GM23338 (cell line): ENCODE results near the gene SEC61G. TPM values are rescaled to one million over a fixed set of nuclear protein-coding genes. Genes with fewer than 3 reads are reported as not detected.

Experiments used
- ATAC-seq: fragments of 200-7000 bp; cut with Tn5 transposase; 3 replicates; pipeline ENCODE4 v1.9.1; 2020
- DNase-seq: peaks from one replicate; pipeline ENCODE4 v3.0.0-alpha.2; 2015; ENCODE audit warnings: low spot score
- H2AFZ ChIP-seq: fragments of 200-600 bp; sonication (generic); 2 replicates; pipeline ENCODE4 v1.8.0; 2016; ENCODE audit warnings: antibody characterized with exemption, mild to moderate bottlenecking, moderate library complexity
- H3F3A ChIP-seq: fragments of 200-600 bp; sonication (generic); replicated peaks from 2 replicates; pipeline ENCODE4 v1.8.0; 2017; ENCODE audit warnings: antibody characterized with exemption, mixed run types, low read depth
- H3K27ac ChIP-seq: fragments of 200-600 bp; sonication (generic); 2 replicates; pipeline ENCODE4 v1.6.1; 2016; ENCODE audit warnings: low read depth
- H3K27me3 ChIP-seq: fragments of 200-600 bp; sonication (generic); 2 replicates; pipeline ENCODE4 v1.8.0; 2016; ENCODE audit warnings: mild to moderate bottlenecking, mixed run types, moderate library complexity; ENCODE audit not compliant: insufficient read depth
- H3K36me3 ChIP-seq: fragments of 200-600 bp; sonication (generic); 2 replicates; pipeline ENCODE4 v1.8.0; 2016; ENCODE audit warnings: mild to moderate bottlenecking; ENCODE audit not compliant: insufficient read depth
- H3K4me1 ChIP-seq: fragments of 200-600 bp; sonication (generic); 2 replicates; pipeline ENCODE4 v1.8.0; 2016; ENCODE audit warnings: mild to moderate bottlenecking, moderate library complexity; ENCODE audit not compliant: insufficient read depth
- H3K4me2 ChIP-seq: fragments of 200-600 bp; sonication (generic); 2 replicates; pipeline ENCODE4 v1.7.1; 2017; ENCODE audit warnings: mixed run types
- H3K4me3 ChIP-seq: fragments of 200-600 bp; sonication (generic); 2 replicates; pipeline ENCODE4 v1.6.1; 2016; ENCODE audit warnings: mixed run types
- H3K79me2 ChIP-seq: fragments of 200-600 bp; sonication (generic); replicated peaks from 2 replicates; pipeline ENCODE4 v1.8.0; 2017; ENCODE audit warnings: mild to moderate bottlenecking; ENCODE audit not compliant: insufficient read depth
- H3K9me2 ChIP-seq: fragments of 200-600 bp; sonication (generic); 2 replicates; pipeline ENCODE4 v1.8.0; 2017; ENCODE audit not compliant: insufficient read depth
- H4K20me1 ChIP-seq: fragments of 200-600 bp; sonication (generic); replicated peaks from 2 replicates; pipeline ENCODE4 v1.8.0; 2017; ENCODE audit warnings: mild to moderate bottlenecking; ENCODE audit not compliant: insufficient read depth
- H3K27ac Mint-ChIP-seq: 2 replicates; pipeline ENCODE4 v1.8.0; 2020; ENCODE audit warnings: inconsistent platforms, mild to moderate bottlenecking, moderate library complexity, mixed read lengths
- H3K27me3 Mint-ChIP-seq: 3 replicates; pipeline ENCODE4 v1.8.0; 2022; ENCODE audit warnings: low read depth, mild to moderate bottlenecking, moderate library complexity, mixed read lengths, inconsistent platforms; ENCODE audit not compliant: insufficient read depth, poor library complexity
- H3K36me3 Mint-ChIP-seq: 3 replicates; pipeline ENCODE4 v1.8.0; 2021; ENCODE audit warnings: low read depth, mild to moderate bottlenecking, inconsistent platforms, moderate library complexity, mixed read lengths
- H3K4me1 Mint-ChIP-seq: 3 replicates; pipeline ENCODE4 v1.8.0; 2020; ENCODE audit warnings: mild to moderate bottlenecking, inconsistent platforms, mixed read lengths
- H3K4me3 Mint-ChIP-seq: 3 replicates; pipeline ENCODE4 v1.8.0; 2021; ENCODE audit warnings: moderate library complexity, mild to moderate bottlenecking, inconsistent platforms, mixed read lengths
- H3K9me3 Mint-ChIP-seq: 3 replicates; pipeline ENCODE4 v1.8.0; 2020; ENCODE audit warnings: moderate library complexity, mild to moderate bottlenecking, inconsistent platforms, mixed read lengths
- CREB1 ChIP-seq: fragments of 250-450 bp; sonication (Bioruptor Pico); IDR thresholded peaks from 2 replicates; pipeline ENCODE4 v1.5.0; 2020; ENCODE audit warnings: low read depth, mild to moderate bottlenecking, moderate library complexity
- JUNB ChIP-seq: IDR thresholded peaks from one replicate; pipeline ENCODE4 v1.6.1; 2016; ENCODE audit warnings: antibody characterized with exemption; ENCODE audit not compliant: unreplicated experiment
- NANOG ChIP-seq: IDR thresholded peaks from 2 replicates; pipeline ENCODE4 v1.6.1; 2016; ENCODE audit warnings: antibody characterized with exemption, borderline replicate concordance
- POLR2AphosphoS5 ChIP-seq: IDR thresholded peaks from 2 replicates; pipeline ENCODE4 v1.6.1; 2016; ENCODE audit warnings: antibody characterized with exemption, low read depth
- polyA plus RNA-seq: library from polyadenylated mRNA; unstranded; fragments of >200 nt; fragmentation: Nextera tagmentation; extraction: Ambion mirVana; gene quantifications from 2 replicates; pipeline ENCODE4 v1.2.1, GENCODE V29; 2016
- total RNA-seq: library from RNA; depleted of rRNA; stranded (reverse); fragments of >200 nt; shearing (Covaris generic); gene quantifications from 2 replicates; pipeline ENCODE4 v1.2.3, GENCODE V29; 2014
- TF ChIP-seq, protein P1 (sequence below), 2 experiments: fragments of 200-600 bp in 1 of 2; sonication (generic) in 1 of 2; conservative IDR thresholded peaks; 2 replicates each; pipeline versions ENCODE4 v1.5.1 to v1.6.1; 2016 to 2017; ENCODE audit warnings: antibody characterized with exemption in 2 of 2, low read depth in 2 of 2, mild to moderate bottlenecking in 2 of 2, moderate library complexity in 1 of 2
- TF ChIP-seq, protein P2 (sequence below): fragments of 250-450 bp; sonication (Bioruptor Pico); IDR thresholded peaks from 2 replicates; pipeline ENCODE4 v1.5.0; 2020; ENCODE audit warnings: mild to moderate bottlenecking, moderate library complexity

The SEC61G gene
- total and polyA plus RNA-seq, 2 experiments from 2014 or later: 350 to 497 TPM

DNA sequence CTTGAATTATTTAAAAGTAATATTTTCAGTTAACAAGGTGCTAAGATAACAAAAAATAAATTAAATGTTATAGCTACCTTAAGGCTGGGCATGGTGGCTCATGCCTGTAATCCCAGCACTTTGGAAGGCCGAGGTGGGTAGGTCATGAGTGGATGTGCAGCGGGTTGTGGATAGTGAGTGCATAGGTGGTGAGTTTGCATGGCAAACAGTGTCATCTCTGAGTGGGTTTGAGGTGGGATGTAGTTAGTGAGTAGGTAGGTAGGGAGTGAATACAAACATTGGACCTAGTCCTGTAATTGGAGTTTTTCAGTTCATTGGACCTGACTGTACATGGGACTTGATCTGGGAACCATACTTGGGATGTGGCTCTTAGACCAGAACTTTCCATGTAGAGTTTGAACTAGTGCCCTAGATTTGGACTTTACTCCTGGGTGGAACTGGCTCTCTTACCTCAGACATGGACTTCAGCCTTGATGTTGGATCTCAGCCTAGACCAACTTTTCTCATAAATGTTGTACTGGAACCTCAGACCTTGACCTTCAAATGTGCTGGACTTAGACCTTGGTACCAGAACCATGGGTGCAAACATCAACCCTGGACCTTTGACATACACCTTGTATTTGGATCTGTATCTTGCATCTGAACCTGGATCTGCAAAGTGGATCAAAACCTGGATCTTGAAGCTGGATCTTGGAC lies 47.0 kb downstream of the SEC61G start:
- no peak for ATAC-seq
- Mint-ChIP-seq H3K4me3 (no peak overlapping the region), H3K27ac (no peak overlapping the region), H3K36me3 (peaks cover 22% of the 10 kb centered on the region; the same call in 2 of the 3 replicates), H3K4me1 (no peaks in the 10 kb centered on the region), H3K9me3 (peaks cover 55% of the 10 kb centered on the region), H3K27me3 (peaks cover 4% of the 10 kb centered on the region)
- no peak overlapping the region for H2AFZ ChIP-seq
- no peaks in the 10 kb centered on the region for H3K27me3 ChIP-seq
- H3K9me2 ChIP-seq: peaks cover 43% of the 10 kb centered on the region
- no peak overlapping the region for H3K4me2 ChIP-seq
- no peaks in the 10 kb centered on the region for H3F3A ChIP-seq
- H3K79me2 ChIP-seq: no peaks in the 10 kb centered on the region
- H3K27ac ChIP-seq: no peak overlapping the region
- no peak overlapping the region for H3K4me3 ChIP-seq
- TF ChIP-seq CREB1 (no peak), NANOG (no peak), JUNB (no peak)
- no peaks in the 10 kb centered on the region for H3K4me1 ChIP-seq
- no peak for DNase-seq
- H4K20me1 ChIP-seq: no peaks in the 10 kb centered on the region
- peaks cover 10% of the 10 kb centered on the region for H3K36me3 ChIP-seq

DNA sequence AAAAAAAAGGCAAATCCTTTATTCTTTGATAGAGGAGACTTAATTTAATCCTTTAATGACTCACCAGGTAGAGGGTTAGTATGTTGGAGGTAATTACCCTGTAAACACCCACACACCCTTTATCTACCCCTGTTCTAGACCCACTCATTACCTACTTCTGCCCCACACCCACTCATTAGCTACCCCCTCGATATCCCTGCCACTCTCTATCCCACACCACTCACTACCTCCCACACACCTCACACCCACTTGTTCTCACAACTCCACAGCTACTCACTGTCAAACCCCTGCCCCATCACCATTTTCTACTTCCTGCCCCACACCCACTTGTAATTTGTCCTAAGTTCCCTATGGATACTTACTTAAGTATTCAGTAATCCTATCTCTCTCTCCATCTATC lies 49.7 kb downstream of the SEC61G start:
- no peaks in the 10 kb centered on the region for H3K79me2 ChIP-seq

More for the DNA sequence above, 49.7 kb downstream of the SEC61G start:
- Histone ChIP-seq H4K20me1 (no peaks in the 10 kb centered on the region), H3K36me3 (peaks cover 10% of the 10 kb centered on the region), H3K4me1 (no peaks in the 10 kb centered on the region), H2AFZ (no peak overlapping the region), H3K9me2 (peaks cover 23% of the 10 kb centered on the region), H3K4me2 (no peak overlapping the region), H3K27me3 (no peaks in the 10 kb centered on the region), H3F3A (no peaks in the 10 kb centered on the region), H3K27ac (no peak overlapping the region), H3K4me3 (no peak overlapping the region)
- TF ChIP-seq POLR2AphosphoS5: no peak
- TF ChIP-seq JUNB: no peak
- TF ChIP-seq, protein P1, sequence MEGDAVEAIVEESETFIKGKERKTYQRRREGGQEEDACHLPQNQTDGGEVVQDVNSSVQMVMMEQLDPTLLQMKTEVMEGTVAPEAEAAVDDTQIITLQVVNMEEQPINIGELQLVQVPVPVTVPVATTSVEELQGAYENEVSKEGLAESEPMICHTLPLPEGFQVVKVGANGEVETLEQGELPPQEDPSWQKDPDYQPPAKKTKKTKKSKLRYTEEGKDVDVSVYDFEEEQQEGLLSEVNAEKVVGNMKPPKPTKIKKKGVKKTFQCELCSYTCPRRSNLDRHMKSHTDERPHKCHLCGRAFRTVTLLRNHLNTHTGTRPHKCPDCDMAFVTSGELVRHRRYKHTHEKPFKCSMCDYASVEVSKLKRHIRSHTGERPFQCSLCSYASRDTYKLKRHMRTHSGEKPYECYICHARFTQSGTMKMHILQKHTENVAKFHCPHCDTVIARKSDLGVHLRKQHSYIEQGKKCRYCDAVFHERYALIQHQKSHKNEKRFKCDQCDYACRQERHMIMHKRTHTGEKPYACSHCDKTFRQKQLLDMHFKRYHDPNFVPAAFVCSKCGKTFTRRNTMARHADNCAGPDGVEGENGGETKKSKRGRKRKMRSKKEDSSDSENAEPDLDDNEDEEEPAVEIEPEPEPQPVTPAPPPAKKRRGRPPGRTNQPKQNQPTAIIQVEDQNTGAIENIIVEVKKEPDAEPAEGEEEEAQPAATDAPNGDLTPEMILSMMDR (conservative IDR thresholded peaks at IDR 0.05; ENCODE audit: low read depth in 2 of 2): no peak
- no peak for TF ChIP-seq CREB1
- TF ChIP-seq, protein P2, sequence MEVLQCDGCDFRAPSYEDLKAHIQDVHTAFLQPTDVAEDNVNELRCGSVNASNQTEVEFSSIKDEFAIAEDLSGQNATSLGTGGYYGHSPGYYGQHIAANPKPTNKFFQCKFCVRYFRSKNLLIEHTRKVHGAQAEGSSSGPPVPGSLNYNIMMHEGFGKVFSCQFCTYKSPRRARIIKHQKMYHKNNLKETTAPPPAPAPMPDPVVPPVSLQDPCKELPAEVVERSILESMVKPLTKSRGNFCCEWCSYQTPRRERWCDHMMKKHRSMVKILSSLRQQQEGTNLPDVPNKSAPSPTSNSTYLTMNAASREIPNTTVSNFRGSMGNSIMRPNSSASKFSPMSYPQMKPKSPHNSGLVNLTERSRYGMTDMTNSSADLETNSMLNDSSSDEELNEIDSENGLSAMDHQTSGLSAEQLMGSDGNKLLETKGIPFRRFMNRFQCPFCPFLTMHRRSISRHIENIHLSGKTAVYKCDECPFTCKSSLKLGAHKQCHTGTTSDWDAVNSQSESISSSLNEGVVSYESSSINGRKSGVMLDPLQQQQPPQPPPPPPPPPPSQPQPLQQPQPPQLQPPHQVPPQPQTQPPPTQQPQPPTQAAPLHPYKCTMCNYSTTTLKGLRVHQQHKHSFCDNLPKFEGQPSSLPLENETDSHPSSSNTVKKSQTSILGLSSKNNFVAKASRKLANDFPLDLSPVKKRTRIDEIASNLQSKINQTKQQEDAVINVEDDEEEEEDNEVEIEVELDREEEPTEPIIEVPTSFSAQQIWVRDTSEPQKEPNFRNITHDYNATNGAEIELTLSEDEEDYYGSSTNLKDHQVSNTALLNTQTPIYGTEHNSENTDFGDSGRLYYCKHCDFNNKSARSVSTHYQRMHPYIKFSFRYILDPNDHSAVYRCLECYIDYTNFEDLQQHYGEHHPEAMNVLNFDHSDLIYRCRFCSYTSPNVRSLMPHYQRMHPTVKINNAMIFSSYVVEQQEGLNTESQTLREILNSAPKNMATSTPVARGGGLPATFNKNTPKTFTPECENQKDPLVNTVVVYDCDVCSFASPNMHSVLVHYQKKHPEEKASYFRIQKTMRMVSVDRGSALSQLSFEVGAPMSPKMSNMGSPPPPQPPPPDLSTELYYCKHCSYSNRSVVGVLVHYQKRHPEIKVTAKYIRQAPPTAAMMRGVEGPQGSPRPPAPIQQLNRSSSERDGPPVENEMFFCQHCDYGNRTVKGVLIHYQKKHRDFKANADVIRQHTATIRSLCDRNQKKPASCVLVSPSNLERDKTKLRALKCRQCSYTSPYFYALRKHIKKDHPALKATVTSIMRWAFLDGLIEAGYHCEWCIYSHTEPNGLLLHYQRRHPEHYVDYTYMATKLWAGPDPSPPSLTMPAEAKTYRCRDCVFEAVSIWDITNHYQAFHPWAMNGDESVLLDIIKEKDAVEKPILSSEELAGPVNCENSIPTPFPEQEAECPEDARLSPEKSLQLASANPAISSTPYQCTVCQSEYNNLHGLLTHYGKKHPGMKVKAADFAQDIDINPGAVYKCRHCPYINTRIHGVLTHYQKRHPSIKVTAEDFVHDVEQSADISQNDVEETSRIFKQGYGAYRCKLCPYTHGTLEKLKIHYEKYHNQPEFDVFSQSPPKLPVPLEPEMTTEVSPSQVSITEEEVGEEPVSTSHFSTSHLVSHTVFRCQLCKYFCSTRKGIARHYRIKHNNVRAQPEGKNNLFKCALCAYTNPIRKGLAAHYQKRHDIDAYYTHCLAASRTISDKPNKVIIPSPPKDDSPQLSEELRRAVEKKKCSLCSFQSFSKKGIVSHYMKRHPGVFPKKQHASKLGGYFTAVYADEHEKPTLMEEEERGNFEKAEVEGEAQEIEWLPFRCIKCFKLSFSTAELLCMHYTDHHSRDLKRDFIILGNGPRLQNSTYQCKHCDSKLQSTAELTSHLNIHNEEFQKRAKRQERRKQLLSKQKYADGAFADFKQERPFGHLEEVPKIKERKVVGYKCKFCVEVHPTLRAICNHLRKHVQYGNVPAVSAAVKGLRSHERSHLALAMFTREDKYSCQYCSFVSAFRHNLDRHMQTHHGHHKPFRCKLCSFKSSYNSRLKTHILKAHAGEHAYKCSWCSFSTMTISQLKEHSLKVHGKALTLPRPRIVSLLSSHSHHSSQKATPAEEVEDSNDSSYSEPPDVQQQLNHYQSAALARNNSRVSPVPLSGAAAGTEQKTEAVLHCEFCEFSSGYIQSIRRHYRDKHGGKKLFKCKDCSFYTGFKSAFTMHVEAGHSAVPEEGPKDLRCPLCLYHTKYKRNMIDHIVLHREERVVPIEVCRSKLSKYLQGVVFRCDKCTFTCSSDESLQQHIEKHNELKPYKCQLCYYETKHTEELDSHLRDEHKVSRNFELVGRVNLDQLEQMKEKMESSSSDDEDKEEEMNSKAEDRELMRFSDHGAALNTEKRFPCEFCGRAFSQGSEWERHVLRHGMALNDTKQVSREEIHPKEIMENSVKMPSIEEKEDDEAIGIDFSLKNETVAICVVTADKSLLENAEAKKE (CRISPR knock-in tag): no peak
- Mint-ChIP-seq H3K27me3 (peaks cover 4% of the 10 kb centered on the region), H3K36me3 (peaks cover 22% of the 10 kb centered on the region; the same call in 2 of the 3 replicates), H3K9me3 (peaks cover 49% of the 10 kb centered on the region), H3K27ac (no peak overlapping the region), H3K4me1 (0 out of 3 replicates have a peak, but pooled peaks cover 3% of the 10 kb centered on the region), H3K4me3 (no peak overlapping the region)
- ATAC-seq: no peak
- DNase-seq: no peak
